NCI-H2107 treated with DMSO at 0.1 percent for 48 hours (cell line): ENCODE measurements around the gene ATG2A.
A peak's percentile ranks its signal among the peaks of the same experiment; 100 is the strongest.

Experiments
- DNase-seq: peaks from one replicate; lab custom pipeline; 2025; ENCODE audit not compliant: unreplicated experiment; lab: John Stamatoyannopoulos, UW

The ATG2A gene

GRCh38 chr11:64903291-64903833 is 13.6 kb downstream of the ATG2A start:
- no peak for DNase-seq

DNA sequence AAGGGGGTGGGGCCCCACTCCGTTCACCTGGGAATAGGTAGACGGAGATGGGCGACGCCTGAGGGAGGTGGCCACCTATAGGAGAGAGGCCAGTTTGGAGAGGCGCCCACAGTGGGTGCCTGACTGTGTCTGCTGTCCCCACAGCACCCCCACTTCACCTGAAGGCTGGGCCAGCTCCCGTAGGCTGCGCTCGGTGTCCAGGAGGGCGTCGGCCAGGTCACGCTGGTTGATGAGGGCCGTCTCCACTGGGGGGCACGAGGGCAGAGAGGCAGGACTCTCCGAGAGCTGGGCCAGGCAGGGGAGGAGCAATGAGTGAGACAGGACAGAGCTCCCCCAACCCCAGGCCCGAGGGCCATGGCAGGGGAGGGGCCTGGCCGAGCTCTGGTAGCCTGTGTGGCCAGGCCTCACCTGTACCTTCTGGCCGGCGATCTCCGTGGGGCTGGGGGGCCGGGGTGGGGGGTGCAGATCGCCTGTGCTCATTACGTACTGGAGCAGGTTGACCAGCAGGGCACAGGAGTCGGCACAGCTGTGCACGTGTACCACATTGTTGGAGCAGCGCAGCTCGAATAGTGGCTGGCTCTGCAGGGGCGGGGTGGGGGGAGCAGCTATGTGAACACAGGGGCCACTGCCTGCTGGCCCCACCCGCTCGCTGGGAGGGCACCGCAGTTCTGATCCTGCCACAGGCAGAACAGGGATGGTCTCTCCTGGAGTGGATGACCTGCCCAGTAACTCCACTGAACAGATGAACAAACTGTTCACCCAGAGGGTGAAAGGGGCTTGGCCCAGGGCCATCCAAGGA is 14.7 kb downstream of the ATG2A start:
- DNase-seq, result no peak

DNA sequence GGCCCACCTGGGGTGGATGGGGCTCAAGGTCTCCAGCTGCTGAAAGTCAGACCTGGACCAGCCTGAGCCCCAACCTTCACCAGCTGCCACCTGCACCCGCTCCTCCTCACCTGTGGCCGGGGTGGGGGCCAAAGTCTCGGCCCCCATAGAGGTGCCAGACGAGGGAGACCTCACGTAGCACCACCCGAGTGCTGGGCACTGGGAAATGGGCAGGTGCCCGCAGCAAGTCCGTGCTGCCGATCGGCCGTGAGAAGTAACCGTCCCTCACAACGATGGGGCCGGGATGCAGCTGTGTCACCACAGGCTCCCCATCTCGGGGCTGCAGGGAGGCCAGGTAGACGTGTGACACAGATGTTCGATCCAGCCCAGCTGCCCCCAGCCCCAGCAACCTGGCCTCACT is 16.2 kb downstream of the ATG2A start:
- DNase-seq, result no peak

GRCh38 chr11:64900263-64900678 is 16.7 kb downstream of the ATG2A start:
- no peak for DNase-seq

GRCh38 chr11:64898541-64898940 is 18.5 kb downstream of the ATG2A start:
- no peak for DNase-seq

DNA sequence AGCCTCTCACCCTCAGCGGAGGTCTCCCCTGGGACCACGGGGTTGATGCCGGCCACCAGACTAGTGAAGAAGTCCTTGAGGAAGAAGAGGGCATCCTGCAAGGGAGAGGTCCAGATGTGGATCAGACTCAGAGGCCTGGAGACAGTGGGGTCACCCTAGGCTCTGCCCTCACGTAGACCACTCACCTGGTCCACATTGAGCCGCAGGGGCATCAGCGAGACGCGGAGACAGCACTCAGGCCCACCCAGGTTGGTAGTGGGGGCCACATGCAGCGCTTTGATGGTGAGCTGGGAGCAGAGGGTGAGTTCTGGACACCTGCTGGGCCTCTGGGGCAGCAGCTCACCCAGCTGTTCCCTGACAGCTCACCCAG is 18.9 kb downstream of the ATG2A start:
- no peak for DNase-seq

GRCh38 chr11:64897381-64898075 is 19.5 kb downstream of the ATG2A start:
- no peak for DNase-seq

GRCh38 chr11:64896448-64897022 is 20.5 kb downstream of the ATG2A start:
- DNase-seq, result no peak

GRCh38 chr11:64894812-64895452 is 22.1 kb downstream of the ATG2A start:
- no peak for DNase-seq

GRCh38 chr11:64894070-64894811 is 22.8 kb downstream of the ATG2A start:
- peak; percentile 8 for DNase-seq

GRCh38 chr11:64893194-64894069 is 23.6 kb downstream of the ATG2A start:
- DNase-seq, result no peak

- no peak for DNase-seq
Measured at GRCh38 chr11:64892838-64893193, 24.2 kb downstream of the ATG2A start.

GRCh38 chr11:64892411-64892831 is 24.6 kb downstream of the ATG2A start:
- no peak for DNase-seq

DNA sequence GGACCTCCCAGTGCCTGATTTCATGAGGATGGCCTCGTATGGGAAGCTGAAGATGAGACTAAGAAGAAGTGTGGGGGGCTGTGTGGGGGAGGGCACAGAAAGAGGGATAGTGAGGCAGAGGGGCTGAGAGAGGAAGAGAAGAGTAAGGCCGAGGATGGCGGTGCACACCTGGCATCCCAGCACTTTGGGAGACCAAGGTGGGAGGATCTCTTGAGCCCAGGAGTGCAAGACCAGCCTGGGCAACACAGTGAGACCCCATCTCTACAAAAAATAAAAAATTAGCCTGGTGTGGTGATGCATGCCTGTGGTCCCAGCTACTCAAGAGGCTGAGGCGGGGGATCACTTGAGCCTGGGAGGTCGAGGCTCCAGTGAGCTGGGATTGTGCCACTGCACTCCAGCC is 25.1 kb downstream of the ATG2A start:
- DNase-seq, result no peak

DNA sequence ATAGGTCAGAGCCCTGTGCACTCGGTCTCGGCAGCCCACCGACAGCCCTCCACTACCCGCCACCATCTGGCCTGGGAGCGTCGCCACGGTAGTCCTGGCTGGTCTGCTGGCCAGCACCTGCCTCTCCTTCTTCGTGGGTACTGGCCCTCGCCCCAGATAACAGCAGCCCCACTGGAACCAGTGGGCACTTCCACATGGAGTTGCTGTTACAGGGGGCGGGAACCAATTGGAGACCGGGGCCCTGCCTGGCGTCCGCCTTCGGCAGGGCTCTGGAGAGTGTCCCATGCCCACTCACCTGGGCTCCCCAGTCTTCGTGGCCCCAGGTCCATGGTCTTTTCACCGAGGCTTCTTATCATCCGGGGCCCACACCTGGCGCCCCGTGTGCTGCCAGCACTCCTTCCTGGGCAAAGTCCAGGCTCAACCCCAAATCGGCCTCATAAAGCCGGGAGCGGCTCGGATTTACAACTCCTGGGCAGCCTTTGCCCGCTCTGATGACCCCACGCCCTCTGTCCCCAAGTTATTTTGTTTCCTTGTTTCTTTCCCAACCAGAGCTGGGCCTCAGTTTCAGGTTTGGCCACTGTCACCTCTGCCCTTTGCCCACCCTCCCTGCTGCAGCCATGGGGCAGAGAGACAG is 25.7 kb downstream of the ATG2A start:
- no peak for DNase-seq

DNA sequence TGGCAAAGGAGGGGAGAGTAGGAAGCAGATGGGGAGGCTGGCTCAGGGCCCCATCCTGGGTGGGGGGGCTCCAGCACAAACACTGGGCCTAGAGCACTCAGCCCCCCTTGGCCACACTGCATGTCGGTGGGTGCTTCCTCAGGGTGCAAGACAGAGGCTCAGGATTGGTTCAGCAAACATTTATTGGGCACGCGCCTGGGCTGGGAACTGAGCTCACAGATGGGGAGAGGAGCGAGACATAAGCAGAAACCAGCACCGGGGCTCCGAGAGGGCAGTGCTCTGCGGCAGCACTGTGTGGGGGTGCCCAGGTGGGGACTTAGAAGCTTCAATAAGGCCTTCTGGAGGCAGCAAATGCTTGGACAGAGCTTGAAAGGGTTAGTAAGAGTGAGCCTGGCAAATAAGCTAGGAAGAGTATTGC is 26.5 kb downstream of the ATG2A start:
- no peak for DNase-seq

DNA sequence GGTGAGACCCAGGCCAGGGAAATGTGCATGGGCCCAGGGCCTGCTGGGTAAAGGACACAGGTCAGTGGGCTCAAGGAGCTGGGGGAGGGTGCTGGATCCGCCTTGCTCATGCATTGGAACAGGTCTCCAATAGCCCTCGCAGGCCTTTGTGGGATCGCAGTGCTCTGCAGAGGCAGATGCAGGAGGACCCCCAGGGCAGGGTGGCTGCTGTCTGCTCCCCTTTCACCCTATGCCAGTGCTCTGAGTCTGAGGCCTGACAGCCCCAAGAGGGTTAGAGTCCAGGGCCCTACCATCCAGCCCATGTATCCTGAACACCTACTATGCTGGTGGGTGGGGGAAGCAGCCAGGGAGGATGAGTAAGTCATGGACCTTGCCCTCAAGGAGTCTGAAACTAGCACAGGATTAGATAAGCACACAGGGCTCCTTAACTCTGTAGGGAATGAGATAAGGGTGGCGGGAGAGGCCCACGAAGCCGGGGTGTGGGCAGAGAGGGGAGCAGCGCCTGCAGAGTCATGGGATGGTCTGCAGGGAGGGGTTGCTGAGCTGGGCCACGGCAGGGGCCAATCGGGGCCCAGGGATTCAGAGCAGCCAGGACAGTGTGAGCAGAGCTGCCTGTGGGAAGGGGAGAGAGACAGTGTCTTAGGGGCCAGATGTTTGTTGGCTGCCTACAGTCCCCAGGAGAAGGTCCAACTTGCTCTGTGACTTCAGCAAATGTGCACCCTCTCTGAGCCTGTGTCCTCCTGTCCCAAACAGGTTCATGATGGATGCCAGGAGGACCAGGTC is 28.1 kb downstream of the ATG2A start:
- no peak for DNase-seq

DNA sequence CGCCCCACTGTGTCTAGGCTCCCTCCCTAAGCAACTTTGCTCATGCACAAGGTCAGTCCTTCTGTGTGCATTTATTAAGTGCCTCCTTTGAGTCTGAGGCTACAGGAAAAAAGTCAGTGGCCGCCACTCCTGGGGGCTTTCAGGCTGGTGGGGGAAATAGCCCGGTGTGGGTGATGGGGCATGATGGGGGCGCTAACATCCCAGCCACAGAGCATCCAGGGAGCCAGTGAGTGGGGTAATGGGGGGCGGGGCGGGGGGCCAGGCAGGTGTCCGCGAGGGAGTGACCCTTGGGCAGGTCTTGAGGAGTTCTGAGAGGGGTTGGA is 28.6 kb downstream of the ATG2A start:
- DNase-seq, result no peak
